ENCODE measurements around the gene PRAF2. TPM values are rescaled to one million over a fixed set of nuclear protein-coding genes. Genes with fewer than 3 reads are reported as not detected.

Gene PRAF2
- total RNA-seq, 3 donors from 2014 or later: 10.5 to 12.7 (median 11.4) TPM

DNA sequence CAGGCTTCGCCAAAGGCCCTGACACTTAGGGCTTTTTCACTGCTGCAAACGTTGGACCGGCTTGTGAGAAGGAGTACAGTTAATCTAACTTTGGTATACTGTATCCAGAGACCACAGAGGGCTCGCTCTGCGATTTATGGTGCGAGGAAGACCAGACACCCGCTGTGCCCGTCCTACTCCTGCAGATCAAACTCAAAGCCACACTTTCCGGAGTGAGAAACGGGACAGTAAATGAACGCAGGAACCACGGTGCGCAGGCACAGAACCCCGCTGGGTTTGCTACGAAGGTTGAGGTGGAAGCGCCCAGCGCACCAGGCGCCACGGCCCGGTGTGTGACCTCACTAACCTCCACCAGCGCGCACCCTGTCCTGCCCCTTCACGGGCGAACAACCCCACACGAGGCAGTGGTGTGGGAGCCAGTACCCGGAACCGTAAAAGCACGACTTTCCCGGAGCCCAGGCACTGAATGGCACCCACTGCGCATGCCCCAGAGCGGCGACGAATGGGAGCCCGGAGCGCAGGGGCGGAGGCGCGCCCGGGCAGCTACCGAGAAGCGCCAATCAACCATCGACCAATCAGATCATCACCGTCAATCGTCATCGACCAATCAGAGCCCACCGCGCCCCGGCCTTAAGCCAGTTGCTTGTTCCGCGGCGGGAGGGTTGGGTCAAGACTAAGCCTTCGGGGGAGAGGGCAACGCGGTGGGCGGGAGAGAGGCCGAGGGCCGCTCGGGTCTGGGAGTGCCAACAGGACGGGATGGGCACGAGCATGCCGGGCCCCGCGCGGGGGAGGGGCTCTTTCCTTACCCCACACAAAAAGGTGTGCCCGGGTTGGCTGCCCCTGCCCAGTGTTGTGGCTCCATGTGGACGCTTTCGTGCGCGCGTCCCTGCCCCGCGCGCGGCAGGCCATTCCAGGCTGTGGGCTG lies 27.2 kb upstream of the PRAF2 start:
- DNase-seq: peak; percentile 82
- Mint-ChIP-seq H3K4me3 (peak overlapping the region; percentile 88), H3K27me3 (ENCODE audit: low read depth) (no peaks in the 10 kb centered on the region), H3K4me1 (ENCODE audit: low read depth) (peaks cover 4% of the 10 kb centered on the region), H3K36me3 (ENCODE audit: insufficient read depth) (no peaks in the 10 kb centered on the region), H3K9me3 (no peaks in the 10 kb centered on the region)
- peak; percentile 96 to 98 for ATAC-seq

DNA sequence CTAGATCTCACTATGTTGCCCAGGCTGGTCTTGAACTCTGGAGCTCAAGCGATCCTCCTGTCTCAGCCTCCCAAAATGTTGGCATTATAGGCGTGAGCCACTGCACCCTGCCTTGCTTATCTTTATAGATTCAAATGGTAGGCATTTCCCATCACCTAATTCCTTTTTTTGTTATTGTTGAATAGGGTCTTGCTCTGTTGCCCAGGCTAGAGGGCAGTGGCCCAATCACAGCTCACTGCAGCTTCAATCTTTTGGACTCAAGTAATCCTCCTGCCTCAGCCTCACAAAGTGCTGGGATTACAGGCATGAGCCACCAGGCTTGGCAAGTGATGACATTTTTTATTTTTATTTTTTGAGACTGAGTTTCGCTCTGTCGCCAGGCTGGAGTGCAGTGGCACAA lies 22.6 kb upstream of the PRAF2 start:
- Mint-ChIP-seq H3K9me3 (no peaks in the 10 kb centered on the region), H3K27me3 (ENCODE audit: low read depth) (no peaks in the 10 kb centered on the region), H3K36me3 (ENCODE audit: insufficient read depth) (no peaks in the 10 kb centered on the region), H3K4me3 (no peak overlapping the region), H3K4me1 (ENCODE audit: low read depth) (peaks cover 1% of the 10 kb centered on the region)
- ATAC-seq (no peak), DNase-seq (no peak)

DNA sequence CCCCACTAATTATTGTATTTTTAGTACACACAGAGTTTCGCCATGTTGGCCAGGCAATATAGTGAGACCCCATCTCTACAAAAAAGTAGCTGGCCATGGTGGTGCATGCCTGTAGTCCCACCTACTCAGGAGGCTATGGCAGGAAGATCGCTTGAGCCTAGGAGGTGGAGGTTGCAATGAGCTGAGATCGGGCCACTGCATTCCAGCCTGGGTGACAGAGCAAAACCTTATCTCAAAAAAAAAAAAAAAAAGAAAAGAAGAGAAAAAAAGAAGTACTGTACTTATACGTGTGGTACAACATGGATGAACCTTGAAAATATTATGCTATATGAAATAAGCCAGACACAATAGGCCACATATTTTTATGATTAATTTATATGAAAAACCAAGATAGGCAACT lies 15.8 kb upstream of the PRAF2 start:
- DNase-seq: no peak
- Mint-ChIP-seq H3K4me1 (ENCODE audit: low read depth) (no peaks in the 10 kb centered on the region), H3K9me3 (no peaks in the 10 kb centered on the region), H3K27me3 (ENCODE audit: low read depth) (no peaks in the 10 kb centered on the region), H3K36me3 (ENCODE audit: insufficient read depth) (no peaks in the 10 kb centered on the region), H3K4me3 (no peak overlapping the region)
- ATAC-seq: no peak

DNA sequence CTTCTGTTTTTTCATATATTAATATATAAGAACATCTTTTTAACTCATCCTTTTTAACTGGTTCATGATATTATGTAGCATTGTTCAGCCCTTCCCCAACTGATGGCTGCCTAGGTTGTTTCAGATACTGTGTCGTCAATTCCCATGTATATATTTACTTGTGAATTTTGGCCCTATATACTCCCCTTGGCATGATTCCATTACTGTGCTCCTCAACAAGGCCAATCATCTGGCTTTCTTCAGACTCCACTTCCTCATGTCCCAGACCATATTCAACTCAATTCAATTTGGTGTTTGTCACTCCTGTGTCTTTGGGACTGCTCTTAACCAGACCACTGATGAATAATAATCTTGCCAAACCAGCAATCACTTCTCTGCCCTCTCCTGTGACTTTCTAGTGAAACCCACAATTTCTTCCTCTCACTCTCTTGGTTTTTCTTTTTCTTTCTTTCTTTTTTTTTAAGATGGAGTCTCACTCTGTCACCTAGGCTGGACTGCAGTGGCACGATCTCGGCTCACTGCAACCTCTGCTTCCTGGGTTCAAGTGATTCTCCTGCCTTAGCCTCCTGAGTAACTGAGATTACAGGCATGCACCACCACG lies 8.6 kb upstream of the PRAF2 start:
- Mint-ChIP-seq H3K27me3 (ENCODE audit: low read depth) (no peaks in the 10 kb centered on the region), H3K36me3 (ENCODE audit: insufficient read depth) (no peaks in the 10 kb centered on the region), H3K9me3 (no peaks in the 10 kb centered on the region), H3K4me3 (no peak overlapping the region), H3K4me1 (ENCODE audit: low read depth) (peaks cover 12% of the 10 kb centered on the region)
- DNase-seq: no peak
- no peak for ATAC-seq

DNA sequence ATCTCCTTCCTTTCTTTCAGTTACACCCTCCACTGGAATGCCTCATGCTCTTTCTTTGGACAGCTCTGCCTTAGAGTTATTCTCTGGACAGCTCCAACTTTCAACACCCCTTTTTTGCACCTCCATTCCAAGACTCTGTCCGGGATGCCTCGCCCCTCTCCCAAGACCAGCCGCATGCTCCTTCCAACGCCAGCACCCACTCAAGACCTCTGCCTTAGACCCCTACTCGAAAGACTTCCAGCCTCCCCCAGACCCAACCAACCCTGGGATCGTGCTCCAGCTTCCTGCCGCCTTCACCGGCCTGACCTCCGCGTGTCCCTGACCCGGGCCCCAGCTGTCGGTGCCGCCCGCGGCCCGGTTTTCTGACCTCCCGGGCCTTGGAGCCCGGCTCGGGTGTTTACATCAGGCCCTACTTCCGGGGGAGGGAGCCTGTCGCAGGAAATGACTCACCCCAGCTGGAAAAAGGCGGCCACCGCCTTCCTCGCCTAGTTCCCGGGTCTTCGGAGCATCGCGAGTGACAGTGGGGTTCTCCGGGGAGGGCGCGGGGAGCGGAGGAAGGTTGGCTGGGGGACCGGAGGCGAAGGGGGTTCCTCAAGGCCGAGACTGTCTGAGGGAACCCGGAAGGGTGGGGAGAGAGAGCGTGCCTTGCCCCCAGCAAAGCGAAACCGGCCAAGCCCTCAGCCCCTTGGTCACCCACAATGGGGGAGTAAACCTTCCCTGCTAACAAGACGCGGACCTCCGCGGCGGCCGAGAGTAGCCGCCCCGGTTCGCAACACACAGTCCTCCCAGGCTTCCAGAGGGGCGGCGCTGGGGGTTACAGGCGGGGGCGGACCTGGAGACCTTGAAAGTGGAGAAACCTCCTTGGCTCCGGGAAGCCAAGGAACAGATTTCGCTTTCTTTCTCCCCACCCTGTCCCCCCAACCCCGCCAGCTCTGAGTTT lies 6.0 kb upstream of the PRAF2 start, which contains the start of gene WDR45:
TSS of gene WDR45 (minus strand) at position 399 of the 940 bp plus-strand sequence. CDS start 1,792 bp downstream, outside the sequence.
- Mint-ChIP-seq H3K36me3 (ENCODE audit: insufficient read depth) (no peaks in the 10 kb centered on the region), H3K9me3 (no peaks in the 10 kb centered on the region), H3K4me3 (peak within 1 kb of the TSS; percentile 95), H3K4me1 (ENCODE audit: low read depth) (peaks cover 12% of the 10 kb centered on the region), H3K27me3 (ENCODE audit: low read depth) (no peaks in the 10 kb centered on the region)
- DNase-seq (peak; percentile 63), ATAC-seq (peak; percentile 85)

DNA sequence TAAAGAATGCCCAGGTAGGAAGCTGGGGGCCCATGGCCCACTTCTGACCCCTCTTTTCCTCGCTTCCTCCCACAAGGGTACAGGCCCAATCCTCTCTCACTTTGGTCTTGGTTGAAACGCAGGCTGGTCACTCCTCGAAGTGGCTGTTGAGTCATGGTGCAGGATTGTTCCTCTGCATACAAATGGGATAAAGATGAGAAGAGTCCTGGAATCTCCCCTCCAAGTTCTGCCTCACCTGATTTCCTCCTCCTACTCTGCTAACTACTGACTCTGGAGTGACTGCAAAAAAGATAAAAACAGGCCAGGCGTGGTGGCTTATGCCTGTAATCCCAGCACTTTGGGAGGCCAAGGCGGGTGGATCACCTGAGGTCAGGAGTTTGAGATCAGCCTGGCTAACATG lies 4.1 kb upstream of the PRAF2 start:
- no peak overlapping the region for H3K4me3 Mint-ChIP-seq
- ATAC-seq (no peak), DNase-seq (no peak)
- H3K9me3 Mint-ChIP-seq: no peaks in the 10 kb centered on the region
- H3K36me3 Mint-ChIP-seq (ENCODE audit: insufficient read depth): no peaks in the 10 kb centered on the region
- H3K27me3 Mint-ChIP-seq (ENCODE audit: low read depth): no peaks in the 10 kb centered on the region
- peaks cover 19% of the 10 kb centered on the region for H3K4me1 Mint-ChIP-seq (ENCODE audit: low read depth)

DNA sequence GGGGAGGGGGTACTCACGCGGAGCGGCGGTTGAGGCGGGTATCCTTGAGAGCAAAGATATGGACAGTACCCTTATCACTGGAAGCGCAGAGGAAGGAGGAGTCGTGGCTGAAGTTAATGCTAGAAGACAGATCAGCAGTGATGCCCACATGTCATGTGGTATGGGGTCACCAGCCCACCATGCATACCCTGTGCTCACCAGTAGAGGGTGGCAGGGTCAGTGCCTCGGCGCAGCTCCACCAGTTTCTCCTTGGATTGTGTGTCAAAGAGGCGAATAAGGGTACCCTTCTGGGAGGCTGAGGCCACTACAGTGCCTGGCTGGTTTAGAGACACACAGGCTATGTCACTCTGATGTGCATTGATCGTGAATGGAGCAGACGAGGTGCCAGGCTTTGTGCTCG lies 1.5 kb upstream of the PRAF2 start:
- ATAC-seq (no peak), DNase-seq (no peak)
- Mint-ChIP-seq H3K36me3 (ENCODE audit: insufficient read depth) (no peaks in the 10 kb centered on the region), H3K9me3 (no peaks in the 10 kb centered on the region), H3K27me3 (ENCODE audit: low read depth) (no peaks in the 10 kb centered on the region), H3K4me3 (no peak overlapping the region), H3K4me1 (ENCODE audit: low read depth) (peaks cover 27% of the 10 kb centered on the region)

DNA sequence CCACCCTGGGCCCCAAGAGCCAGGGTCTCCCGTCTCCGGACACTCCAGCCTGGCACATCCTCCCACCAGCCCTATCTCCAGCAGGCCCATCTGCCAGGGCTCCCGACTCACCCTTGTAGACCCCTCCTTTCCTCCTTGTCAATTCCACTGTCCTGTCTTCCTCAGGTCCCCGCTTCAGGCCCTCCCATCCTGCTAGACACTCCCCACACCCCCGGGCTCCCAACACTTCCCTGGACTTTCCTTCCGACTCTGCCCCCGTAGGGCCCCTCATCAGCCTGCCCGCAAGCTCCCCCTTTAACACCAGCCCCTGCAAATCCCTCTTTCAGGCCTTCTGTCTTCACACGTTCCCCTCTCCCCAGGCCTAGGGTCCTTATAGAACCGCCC lies 1.1 kb downstream of the PRAF2 start:
- DNase-seq: no peak

DNA sequence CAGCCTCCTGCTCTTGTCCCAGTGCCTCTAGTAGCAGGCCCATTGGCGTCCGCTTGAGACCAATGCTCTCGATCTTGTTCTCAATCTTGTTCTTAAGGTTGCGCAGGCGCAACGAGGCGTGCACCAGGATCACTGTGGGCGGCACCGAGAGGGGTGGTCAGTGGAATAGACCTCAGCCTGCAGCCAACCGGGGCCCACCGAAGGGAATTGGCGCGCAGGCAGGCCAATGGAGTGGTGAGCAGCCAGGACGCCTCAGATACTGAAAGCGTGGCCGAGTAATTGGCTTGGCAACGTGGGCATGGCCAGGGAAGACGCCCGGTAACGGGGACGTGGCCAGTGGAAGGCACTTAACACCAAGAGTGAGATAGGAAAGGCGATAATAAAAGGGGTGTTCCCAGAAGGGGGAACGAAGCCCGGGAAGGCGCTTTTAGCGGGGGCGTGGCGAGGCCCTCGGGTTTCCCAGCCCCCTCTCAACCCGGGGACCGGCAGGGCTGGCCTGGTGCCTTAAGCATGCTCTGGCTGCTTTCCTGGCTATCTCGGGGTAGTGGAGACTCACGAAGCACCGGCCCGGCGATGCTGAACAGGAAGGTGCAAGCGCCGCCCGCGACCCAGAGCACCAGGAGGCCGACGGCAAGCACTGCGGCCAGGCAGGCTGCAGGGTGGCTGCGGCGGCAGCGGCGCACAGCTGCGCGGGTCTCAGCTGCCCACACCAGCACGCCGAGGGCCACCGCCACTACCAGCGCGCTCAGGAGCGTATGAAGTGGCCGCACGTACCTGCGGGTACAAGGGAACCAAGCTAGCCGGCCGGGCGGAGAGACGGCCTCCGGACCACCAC lies 1.7 kb downstream of the PRAF2 start:
- Mint-ChIP-seq H3K4me1 (ENCODE audit: low read depth) (peaks cover 16% of the 10 kb centered on the region), H3K4me3 (peak overlapping the region; percentile 47), H3K9me3 (no peaks in the 10 kb centered on the region), H3K36me3 (ENCODE audit: insufficient read depth) (no peaks in the 10 kb centered on the region), H3K27me3 (ENCODE audit: low read depth) (no peaks in the 10 kb centered on the region)
- DNase-seq (no peak), ATAC-seq (no peak)

More for the DNA sequence above, 1.1 kb downstream of the PRAF2 start:
- no peak for ATAC-seq
- Mint-ChIP-seq H3K9me3 (no peaks in the 10 kb centered on the region), H3K4me1 (ENCODE audit: low read depth) (peaks cover 16% of the 10 kb centered on the region), H3K27me3 (ENCODE audit: low read depth) (no peaks in the 10 kb centered on the region), H3K36me3 (ENCODE audit: insufficient read depth) (no peaks in the 10 kb centered on the region), H3K4me3 (peak overlapping the region; percentile 83)

DNA sequence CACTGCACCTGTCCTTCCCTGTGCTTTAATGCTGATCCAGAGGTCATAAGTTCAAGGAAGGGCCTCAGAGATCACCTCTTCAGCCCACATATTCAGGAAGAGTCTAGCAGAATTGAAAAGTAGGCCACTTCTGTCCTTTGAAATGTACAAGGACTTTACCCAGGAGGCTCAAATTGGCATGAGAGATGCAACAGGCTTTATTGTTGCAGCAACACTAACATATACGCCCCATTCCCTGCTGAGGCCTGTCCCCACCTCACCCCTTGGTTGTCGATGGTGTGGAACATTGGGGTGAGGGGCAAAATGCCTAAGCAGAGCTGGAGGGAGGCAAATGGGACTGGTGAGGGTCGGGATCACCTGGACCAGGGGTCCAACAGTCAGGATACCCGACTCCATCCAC lies 2.8 kb downstream of the PRAF2 start:
- Mint-ChIP-seq H3K36me3 (ENCODE audit: insufficient read depth) (no peaks in the 10 kb centered on the region), H3K4me3 (no peak overlapping the region), H3K4me1 (ENCODE audit: low read depth) (peaks cover 16% of the 10 kb centered on the region), H3K27me3 (ENCODE audit: low read depth) (no peaks in the 10 kb centered on the region), H3K9me3 (no peaks in the 10 kb centered on the region)
- ATAC-seq (no peak), DNase-seq (no peak)

DNA sequence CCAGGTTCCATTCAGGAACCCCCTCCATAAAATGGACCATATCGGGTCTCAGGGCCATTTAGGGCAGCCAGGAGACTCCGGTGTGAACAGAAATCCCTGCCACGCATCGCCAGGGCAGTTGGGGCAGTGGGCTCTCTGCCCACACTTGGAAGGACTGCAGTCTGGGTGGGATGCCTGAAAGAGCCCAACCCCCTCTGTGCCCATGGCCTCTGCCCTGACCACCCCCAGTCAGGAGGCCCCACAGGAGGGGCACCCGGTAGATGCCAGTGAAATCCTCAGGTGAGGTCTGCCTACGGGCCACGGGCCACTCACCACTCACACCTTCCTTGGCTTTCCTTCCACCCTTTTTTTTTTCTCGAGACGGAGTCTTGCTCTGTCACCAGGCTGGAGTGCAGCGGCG lies 4.8 kb downstream of the PRAF2 start:
- no peak overlapping the region for H3K4me3 Mint-ChIP-seq
- H3K27me3 Mint-ChIP-seq (ENCODE audit: low read depth): no peaks in the 10 kb centered on the region

DNA sequence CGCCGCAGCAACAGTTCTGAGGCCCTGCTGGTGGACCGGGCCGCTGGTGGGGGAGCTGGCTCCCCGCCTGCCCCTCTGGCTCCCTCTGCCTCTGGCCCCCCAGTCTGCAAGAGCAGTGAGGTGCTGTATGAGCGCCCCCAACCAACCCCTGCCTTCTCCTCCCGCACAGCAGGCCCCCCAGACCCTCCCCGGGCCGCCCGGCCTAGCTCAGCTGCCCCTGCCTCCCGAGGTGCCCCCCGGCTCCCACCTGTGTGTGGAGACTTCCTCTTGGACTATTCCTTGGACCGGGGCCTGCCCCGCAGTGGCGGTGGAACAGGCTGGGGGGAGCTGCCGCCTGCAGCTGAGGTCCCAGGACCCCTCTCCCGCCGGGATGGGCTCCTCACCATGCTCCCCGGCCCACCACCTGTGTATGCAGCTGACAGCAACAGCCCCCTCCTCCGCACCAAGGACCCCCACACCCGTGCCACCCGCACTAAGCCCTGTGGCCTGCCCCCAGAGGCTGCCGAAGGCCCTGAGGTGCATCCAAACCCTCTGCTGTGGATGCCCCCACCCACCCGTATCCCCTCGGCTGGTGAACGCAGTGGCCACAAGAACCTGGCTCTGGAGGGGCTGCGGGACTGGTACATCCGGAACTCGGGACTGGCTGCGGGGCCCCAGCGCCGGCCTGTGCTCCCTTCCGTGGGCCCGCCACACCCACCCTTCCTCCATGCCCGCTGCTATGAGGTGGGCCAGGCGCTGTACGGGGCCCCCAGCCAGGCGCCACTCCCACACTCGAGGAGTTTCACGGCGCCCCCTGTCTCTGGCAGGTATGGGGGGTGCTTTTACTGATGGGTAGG lies 6.3 kb downstream of the PRAF2 start:
- Mint-ChIP-seq H3K9me3 (no peaks in the 10 kb centered on the region), H3K27me3 (ENCODE audit: low read depth) (no peaks in the 10 kb centered on the region)

More for the DNA sequence above, 4.8 kb downstream of the PRAF2 start:
- DNase-seq (no peak), ATAC-seq (no peak)
- no peaks in the 10 kb centered on the region for H3K9me3 Mint-ChIP-seq
- H3K36me3 Mint-ChIP-seq (ENCODE audit: insufficient read depth): no peaks in the 10 kb centered on the region
- peaks cover 16% of the 10 kb centered on the region for H3K4me1 Mint-ChIP-seq (ENCODE audit: low read depth)

DNA sequence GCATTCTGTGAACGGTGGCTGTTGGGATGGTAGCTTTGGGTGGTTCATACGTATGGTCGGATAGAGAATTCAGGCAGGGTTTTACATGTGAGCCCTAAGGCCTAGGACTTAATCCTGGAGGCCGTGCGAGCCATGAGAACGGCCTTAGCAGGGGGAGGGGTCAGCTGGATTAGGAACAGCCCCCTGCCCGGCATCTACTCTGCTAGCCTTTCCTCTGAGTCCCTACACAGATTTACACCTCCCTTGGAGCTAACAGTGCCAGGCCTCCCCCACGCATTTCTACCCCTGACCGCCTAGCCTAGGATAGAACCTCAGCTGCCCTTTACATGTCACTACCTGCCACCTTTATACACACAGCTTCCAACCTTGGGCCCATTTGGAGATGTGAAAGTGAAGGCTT lies 7.1 kb downstream of the PRAF2 start:
- Mint-ChIP-seq H3K27me3 (ENCODE audit: low read depth) (no peaks in the 10 kb centered on the region), H3K9me3 (no peaks in the 10 kb centered on the region), H3K36me3 (ENCODE audit: insufficient read depth) (no peaks in the 10 kb centered on the region), H3K4me3 (no peak overlapping the region), H3K4me1 (ENCODE audit: low read depth) (peaks cover 2% of the 10 kb centered on the region)
- no peak for DNase-seq
- no peak for ATAC-seq

More for the DNA sequence above, 6.3 kb downstream of the PRAF2 start:
- DNase-seq (no peak), ATAC-seq (no peak)
- peaks cover 5% of the 10 kb centered on the region for H3K4me1 Mint-ChIP-seq (ENCODE audit: low read depth)
- no peaks in the 10 kb centered on the region for H3K36me3 Mint-ChIP-seq (ENCODE audit: insufficient read depth)
- H3K4me3 Mint-ChIP-seq: no peak overlapping the region
